Astrocyte (in vitro differentiated cells and primary cell): ENCODE measurements around the gene TFPI2. TPM values are rescaled to one million over a fixed set of nuclear protein-coding genes. Genes with fewer than 3 reads are reported as not detected.
A peak's percentile ranks its signal among the peaks of the same experiment; 100 is the strongest.
"Not testable (repeated sequence)": the region's sequence is repeated elsewhere in the genome, so short reads cannot be mapped to it uniquely, and the experiment has no call there.

Experiments
- DNase-seq: peaks from one replicate; pipeline ENCODE4 v3.0.0-alpha.2; 2010; ENCODE audit warnings: low read depth
- FAIRE-seq: peaks from 2 replicates; lab custom pipeline; 2011; peaks lifted over from hg19 to GRCh38; lab: Jason Lieb, UNC
- H2AFZ ChIP-seq: 2 replicates; pipeline ENCODE4 v1.6.0; 2012; ENCODE audit warnings: low read depth, low read length, inconsistent platforms
- H3K27ac ChIP-seq: 2 replicates; pipeline ENCODE4 v1.5.1; 2011; ENCODE audit warnings: low read depth, low read length, inconsistent platforms
- H3K27me3 ChIP-seq: 2 replicates; pipeline ENCODE4 v1.6.0; 2011; ENCODE audit warnings: low read length, inconsistent platforms; ENCODE audit not compliant: insufficient read depth
- H3K36me3 ChIP-seq: 2 replicates; pipeline ENCODE4 v1.5.1; 2011; ENCODE audit warnings: low read length, inconsistent platforms; ENCODE audit not compliant: insufficient read depth
- H3K4me1 ChIP-seq: 2 replicates; pipeline ENCODE4 v1.5.1; 2011; ENCODE audit warnings: low read length, inconsistent platforms; ENCODE audit not compliant: insufficient read depth
- H3K4me2 ChIP-seq: 2 replicates; pipeline ENCODE4 v1.6.0; 2012; ENCODE audit warnings: low read length, inconsistent platforms
- H3K4me3 ChIP-seq: 2 replicates; pipeline ENCODE4 v1.5.1; 2011; ENCODE audit warnings: low read depth, mild to moderate bottlenecking, low read length, inconsistent platforms; ENCODE audit not compliant: insufficient read depth
- H3K79me2 ChIP-seq: 2 replicates; pipeline ENCODE4 v1.6.0; 2012; ENCODE audit warnings: mild to moderate bottlenecking, low read length, inconsistent platforms; ENCODE audit not compliant: insufficient read depth
- H3K9ac ChIP-seq: 2 replicates; pipeline ENCODE4 v1.6.0; 2012; ENCODE audit warnings: mild to moderate bottlenecking, low read length, inconsistent platforms
- H3K9me3 ChIP-seq: 2 replicates; pipeline ENCODE4 v1.5.1; 2012; ENCODE audit warnings: low read depth, mild to moderate bottlenecking, low read length, inconsistent platforms; ENCODE audit not compliant: insufficient read depth
- H4K20me1 ChIP-seq: 2 replicates; pipeline ENCODE4 v1.6.0; 2012; ENCODE audit warnings: low read length, inconsistent platforms; ENCODE audit not compliant: insufficient read depth
- H3K27ac Mint-ChIP-seq: one replicate; pipeline ENCODE4 v1.8.0; 2021; ENCODE audit warnings: mild to moderate bottlenecking, mixed read lengths; ENCODE audit not compliant: unreplicated experiment
- H3K27me3 Mint-ChIP-seq: one replicate; pipeline ENCODE4 v1.8.0; 2021; ENCODE audit warnings: low read depth, mixed read lengths; ENCODE audit not compliant: unreplicated experiment
- H3K36me3 Mint-ChIP-seq: one replicate; pipeline ENCODE4 v1.8.0; 2021; ENCODE audit warnings: low read depth, mixed read lengths; ENCODE audit not compliant: unreplicated experiment
- H3K4me1 Mint-ChIP-seq: one replicate; pipeline ENCODE4 v1.8.0; 2021; ENCODE audit warnings: low read depth, mixed read lengths; ENCODE audit not compliant: unreplicated experiment
- H3K4me3 Mint-ChIP-seq: one replicate; pipeline ENCODE4 v1.8.0; 2021; ENCODE audit warnings: mild to moderate bottlenecking, moderate library complexity, mixed read lengths; ENCODE audit not compliant: unreplicated experiment
- H3K9me3 Mint-ChIP-seq: one replicate; pipeline ENCODE4 v1.8.0; 2021; ENCODE audit warnings: mild to moderate bottlenecking, mixed read lengths; ENCODE audit not compliant: unreplicated experiment
- EZH2 ChIP-seq: IDR thresholded peaks from 2 replicates; pipeline ENCODE4 v1.6.1; 2012; ENCODE audit warnings: mild to moderate bottlenecking, low read length, inconsistent platforms; ENCODE audit not compliant: insufficient read depth
- total RNA-seq: library from RNA; stranded (reverse); gene quantifications from 2 replicates; pipeline ENCODE4 v1.2.1, GENCODE V29; 2021
- TF ChIP-seq, protein P1 (sequence below): IDR thresholded peaks from 2 replicates; pipeline ENCODE4 v1.5.1; 2011; ENCODE audit warnings: low read depth, mild to moderate bottlenecking, inconsistent platforms, low read length, moderate library complexity; ENCODE audit not compliant: insufficient read depth

The TFPI2 gene
- total RNA-seq, 1 donor from 2014 or later, result 74.8 TPM

DNA sequence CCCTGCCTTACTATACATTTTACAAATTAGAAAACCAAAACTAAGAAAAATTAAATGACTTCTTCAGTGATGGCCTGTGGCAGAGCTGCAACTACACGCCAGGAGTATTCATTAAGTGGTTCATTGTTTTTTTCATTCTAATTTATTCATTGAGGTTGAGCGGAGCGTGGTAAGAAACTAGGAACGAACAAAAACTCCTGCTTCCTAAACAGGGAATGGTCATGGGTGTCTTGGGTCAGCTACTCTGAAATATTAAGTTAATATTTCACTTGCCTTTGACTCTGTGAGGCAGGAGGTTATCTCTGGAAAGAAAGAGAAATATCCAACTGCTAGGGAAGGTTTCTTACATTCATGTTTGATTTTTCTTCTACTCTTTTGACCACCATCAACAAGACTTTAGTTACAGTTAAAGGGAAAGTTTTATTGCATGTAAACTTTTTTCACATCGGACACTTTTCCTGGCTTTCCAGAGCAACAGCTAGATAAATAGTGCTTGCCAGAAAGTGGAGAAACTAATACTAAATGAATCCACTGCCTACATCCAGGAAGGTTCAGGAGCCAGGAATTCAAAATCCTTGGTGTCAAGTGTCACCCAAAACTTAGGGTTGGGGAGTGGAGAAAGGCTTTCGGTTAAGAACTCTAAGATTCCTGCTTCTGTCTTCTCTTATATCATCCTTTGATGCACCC is 30.1 kb upstream of the TFPI2 start:
- Mint-ChIP-seq H3K9me3 (no peaks in the 10 kb centered on the region), H3K27ac (peak overlapping the region; percentile 12), H3K4me3 (peak overlapping the region; percentile 89), H3K36me3 (peaks cover 5% of the 10 kb centered on the region), H3K4me1 (peaks cover 14% of the 10 kb centered on the region), H3K27me3 (no peaks in the 10 kb centered on the region)
- Histone ChIP-seq H3K36me3 (peaks cover 3% of the 10 kb centered on the region), H2AFZ (peak overlapping the region; percentile 85), H3K27ac (peak overlapping the region; percentile 81), H3K9ac (peak overlapping the region; percentile 88), H3K9me3 (no peaks in the 10 kb centered on the region), H3K4me2 (peak overlapping the region; percentile 86), H3K79me2 (peaks cover 29% of the 10 kb centered on the region), H4K20me1 (no peaks in the 10 kb centered on the region), H3K27me3 (no peaks in the 10 kb centered on the region), H3K4me1 (peaks cover 16% of the 10 kb centered on the region), H3K4me3 (peak overlapping the region; percentile 75)
- DNase-seq (no peak), FAIRE-seq (peak; percentile 20)
- TF ChIP-seq, protein P1, sequence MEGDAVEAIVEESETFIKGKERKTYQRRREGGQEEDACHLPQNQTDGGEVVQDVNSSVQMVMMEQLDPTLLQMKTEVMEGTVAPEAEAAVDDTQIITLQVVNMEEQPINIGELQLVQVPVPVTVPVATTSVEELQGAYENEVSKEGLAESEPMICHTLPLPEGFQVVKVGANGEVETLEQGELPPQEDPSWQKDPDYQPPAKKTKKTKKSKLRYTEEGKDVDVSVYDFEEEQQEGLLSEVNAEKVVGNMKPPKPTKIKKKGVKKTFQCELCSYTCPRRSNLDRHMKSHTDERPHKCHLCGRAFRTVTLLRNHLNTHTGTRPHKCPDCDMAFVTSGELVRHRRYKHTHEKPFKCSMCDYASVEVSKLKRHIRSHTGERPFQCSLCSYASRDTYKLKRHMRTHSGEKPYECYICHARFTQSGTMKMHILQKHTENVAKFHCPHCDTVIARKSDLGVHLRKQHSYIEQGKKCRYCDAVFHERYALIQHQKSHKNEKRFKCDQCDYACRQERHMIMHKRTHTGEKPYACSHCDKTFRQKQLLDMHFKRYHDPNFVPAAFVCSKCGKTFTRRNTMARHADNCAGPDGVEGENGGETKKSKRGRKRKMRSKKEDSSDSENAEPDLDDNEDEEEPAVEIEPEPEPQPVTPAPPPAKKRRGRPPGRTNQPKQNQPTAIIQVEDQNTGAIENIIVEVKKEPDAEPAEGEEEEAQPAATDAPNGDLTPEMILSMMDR, result no peak
- no peak for TF ChIP-seq EZH2

- not testable (repeated sequence) for H3K27me3 ChIP-seq, H3K79me2 ChIP-seq, H3K9ac ChIP-seq, H3K4me1 ChIP-seq, FAIRE-seq, H2AFZ ChIP-seq, H3K36me3 ChIP-seq, H3K4me3 ChIP-seq, DNase-seq, H3K36me3 Mint-ChIP-seq, H4K20me1 ChIP-seq, H3K27ac Mint-ChIP-seq, H3K4me3 Mint-ChIP-seq, H3K9me3 ChIP-seq, H3K9me3 Mint-ChIP-seq, H3K4me1 Mint-ChIP-seq, H3K27me3 Mint-ChIP-seq, H3K4me2 ChIP-seq, H3K27ac ChIP-seq
Measured at GRCh38 chr7:93916315-93916714, 25.8 kb upstream of the TFPI2 start.

DNA sequence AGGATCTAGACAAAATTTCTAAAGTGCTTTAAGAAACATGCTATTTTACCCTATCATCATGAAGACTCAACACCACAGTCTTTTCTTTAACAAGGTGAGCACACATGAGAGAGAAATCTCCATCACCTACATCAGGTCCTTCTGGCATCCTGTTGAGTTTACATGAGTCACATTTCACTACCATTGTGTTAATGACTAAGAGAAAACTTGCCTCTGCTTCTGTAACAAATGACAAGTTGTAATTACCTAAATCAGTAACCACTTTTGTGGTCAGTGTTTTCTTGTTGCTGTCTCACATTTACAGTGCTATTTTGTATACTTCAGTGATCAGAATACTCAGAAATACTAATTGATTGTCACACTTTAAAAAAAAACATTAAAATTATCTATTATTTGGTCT is 25.3 kb upstream of the TFPI2 start:
- not testable (repeated sequence) for H3K4me1 Mint-ChIP-seq, H3K9me3 ChIP-seq, H3K9ac ChIP-seq, H3K79me2 ChIP-seq, H3K36me3 ChIP-seq, H3K4me3 Mint-ChIP-seq, H3K9me3 Mint-ChIP-seq, H3K4me3 ChIP-seq, H2AFZ ChIP-seq, H3K27ac ChIP-seq, H3K27me3 ChIP-seq, H3K4me2 ChIP-seq, DNase-seq, H3K36me3 Mint-ChIP-seq, H3K4me1 ChIP-seq, H4K20me1 ChIP-seq, H3K27me3 Mint-ChIP-seq, H3K27ac Mint-ChIP-seq
- peak; percentile 93 for FAIRE-seq

DNA sequence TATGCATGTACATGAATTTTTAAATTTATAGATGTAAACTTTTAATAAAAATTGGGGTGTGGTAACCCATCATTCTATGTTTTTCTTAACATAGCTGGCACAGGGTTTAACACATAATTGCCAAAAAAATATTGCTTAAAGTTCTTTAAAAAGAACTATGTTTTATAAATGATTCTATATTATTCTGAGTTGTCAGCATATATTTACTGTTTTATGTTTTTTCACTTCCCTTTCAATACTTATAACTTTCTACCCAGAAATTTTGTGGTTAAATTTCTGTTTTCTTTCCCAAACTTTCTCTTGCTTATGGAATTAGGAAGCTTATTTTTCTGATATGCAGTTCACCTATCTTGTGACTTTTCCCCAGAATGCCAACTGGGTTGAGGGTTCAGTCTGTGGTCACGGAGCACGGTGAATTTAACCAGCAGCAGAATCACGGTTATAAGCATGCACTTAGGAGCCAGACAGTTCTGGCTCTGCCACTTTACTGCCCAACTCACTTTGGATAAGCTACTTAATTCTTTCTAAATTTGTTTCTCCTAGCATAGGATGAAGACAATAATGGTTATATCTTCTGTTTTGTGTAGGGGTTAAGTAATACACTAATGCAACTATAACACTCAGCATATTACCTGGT is 24.8 kb upstream of the TFPI2 start:
- H3K4me1 Mint-ChIP-seq, H3K36me3 Mint-ChIP-seq, H3K9me3 ChIP-seq, H2AFZ ChIP-seq, H3K4me3 Mint-ChIP-seq, H3K27me3 ChIP-seq, H3K27me3 Mint-ChIP-seq, H3K9ac ChIP-seq, H4K20me1 ChIP-seq, H3K4me1 ChIP-seq, H3K9me3 Mint-ChIP-seq, H3K4me2 ChIP-seq, H3K27ac ChIP-seq, H3K79me2 ChIP-seq, H3K36me3 ChIP-seq, H3K27ac Mint-ChIP-seq, H3K4me3 ChIP-seq, DNase-seq: not testable (repeated sequence)
- peak; percentile 47 for FAIRE-seq
